ENCODE data around the gene SRRM2.

SRRM2 gene

GRCh38 chr16:2765462-2766404, 13.3 kb downstream of the SRRM2 start:
- no peak for DNase-seq

GRCh38 chr16:2766430-2767139, 14.1 kb downstream of the SRRM2 start:
- no peak for DNase-seq

GRCh38 chr16:2767140-2767731, 14.8 kb downstream of the SRRM2 start:
- DNase-seq = no peak

GRCh38 chr16:2767891-2768290, 15.5 kb downstream of the SRRM2 start:
- DNase-seq = no peak

GRCh38 chr16:2768403-2769089, 16.1 kb downstream of the SRRM2 start:
- DNase-seq = no peak

- DNase-seq = no peak
These were observed 16.7 kb downstream of the SRRM2 start for GRCh38 chr16:2769100-2769529.

GRCh38 chr16:2769675-2770056, 17.2 kb downstream of the SRRM2 start:
- DNase-seq = no peak

GRCh38 chr16:2770057-2770951, 17.9 kb downstream of the SRRM2 start:
- DNase-seq = peak in 1 of 2 experiments; percentile 4

- no peak for DNase-seq
These were observed 19.3 kb downstream of the SRRM2 start for GRCh38 chr16:2771496-2772402.

- no peak for DNase-seq
These were observed 20.9 kb downstream of the SRRM2 start for GRCh38 chr16:2773188-2773968.

- no peak for DNase-seq
These were observed 21.9 kb downstream of the SRRM2 start for GRCh38 chr16:2774161-2774891.

- DNase-seq = no peak
These were observed 22.8 kb downstream of the SRRM2 start for GRCh38 chr16:2775131-2775716.

- no peak for DNase-seq
These were observed 23.5 kb downstream of the SRRM2 start for GRCh38 chr16:2775765-2776499.

GRCh38 chr16:2776500-2777139, 24.2 kb downstream of the SRRM2 start:
- no peak for DNase-seq

- DNase-seq = peak; percentile 30 to 49
These were observed 24.9 kb downstream of the SRRM2 start, which contains the start of gene ELOB for GRCh38 chr16:2777231-2777902. Gene ELOB, minus strand, starts transcription at chr16:2777280. Its CDS starts 41 bp downstream, at chr16:2777239.

GRCh38 chr16:2777903-2778629, 25.6 kb downstream of the SRRM2 start:
- DNase-seq = peak in 1 of 2 experiments; percentile 3

Data from Kasumi-1 (cell line).